Measurements from ENCODE around the gene DERL3.

The DERL3 gene

GRCh38 chr22:23847310-23847920, 8.6 kb upstream of the DERL3 start:
- no peak for DNase-seq

GRCh38 chr22:23846081-23846469, 7.3 kb upstream of the DERL3 start:
- no peak for DNase-seq

GRCh38 chr22:23845265-23846080, 6.7 kb upstream of the DERL3 start:
- no peak for DNase-seq

- no peak for DNase-seq
Observed at GRCh38 chr22:23844739-23845202, 6.0 kb upstream of the DERL3 start.

GRCh38 chr22:23842599-23842998, 3.8 kb upstream of the DERL3 start:
- DNase-seq: no peak

- DNase-seq: no peak
Observed at GRCh38 chr22:23841736-23842445, 3.1 kb upstream of the DERL3 start.

GRCh38 chr22:23841292-23841691, 2.5 kb upstream of the DERL3 start:
- no peak for DNase-seq

GRCh38 chr22:23840026-23840425, 1.2 kb upstream of the DERL3 start:
- no peak for DNase-seq

GRCh38 chr22:23837911-23838680, 710 bp downstream of the DERL3 start:
- peak; percentile 43 to 45 for DNase-seq

- DNase-seq: no peak
Observed at GRCh38 chr22:23837496-23837859, 1.3 kb downstream of the DERL3 start.

- no peak for DNase-seq
Observed at GRCh38 chr22:23836692-23837495, 1.9 kb downstream of the DERL3 start.

GRCh38 chr22:23836281-23836680, 2.5 kb downstream of the DERL3 start:
- DNase-seq: no peak

- no peak for DNase-seq
Observed at GRCh38 chr22:23835484-23836144, 3.2 kb downstream of the DERL3 start.

GRCh38 chr22:23834793-23835483, 3.9 kb downstream of the DERL3 start:
- no peak for DNase-seq

GRCh38 chr22:23834406-23834792, 4.4 kb downstream of the DERL3 start:
- DNase-seq: no peak

GRCh38 chr22:23833911-23834317, 4.9 kb downstream of the DERL3 start:
- no peak for DNase-seq

- DNase-seq: no peak
Observed at GRCh38 chr22:23833017-23833751, 5.6 kb downstream of the DERL3 start.

- DNase-seq: no peak
Observed at GRCh38 chr22:23832226-23833016, 6.4 kb downstream of the DERL3 start.

GRCh38 chr22:23831781-23832180, 7.0 kb downstream of the DERL3 start:
- no peak for DNase-seq
